K562 (cell line): ENCODE results near the gene ANKS1B. TPM values are rescaled to one million over a fixed set of nuclear protein-coding genes. Genes with fewer than 3 reads are reported as not detected.

Source experiments
- ATAC-seq: fragments of 200-7000 bp; cut with Tn5 transposase; 3 replicates; pipeline ENCODE4 v1.9.1; 2020; ENCODE audit warnings: moderate library complexity
- BruUV-seq: library from RNA; stranded (reverse); fragments of 400-500 nt; replicated peaks from 2 replicates; lab custom pipeline; 2021; lab: Mats Ljungman, UMichigan
- CTCF ChIA-PET: fragments of 300-600 bp; formaldehyde crosslinking; extraction: SDS; loops from one replicate; lab custom pipeline; 2021; ENCODE audit warnings: low intra/inter-chr PET ratio; lab: Yijun Ruan, JAX
- POLR2A ChIA-PET: fragments of 300-600, 350-650 bp; sonication (Branson Sonifier 250); formaldehyde crosslinking; extraction: SDS; loops from one replicate; lab custom pipeline; 2021; ENCODE audit warnings: antibody characterized with exemption, inconsistent platforms; lab: Yijun Ruan, JAX
- DNase-seq, 4 experiments: peaks; one replicate each; pipeline versions ENCODE4 v3.0.0 to v3.0.0-alpha.2; 2011 to 2018; ENCODE audit warnings: low spot score in 3 of 4, mixed read lengths in 3 of 4; ENCODE audit errors: extremely low read depth in 1 of 4
- FAIRE-seq: peaks from 2 replicates; lab custom pipeline; 2011; peaks lifted over from hg19 to GRCh38; lab: Jason Lieb, UNC
- H2AFZ ChIP-seq: 2 replicates; pipeline ENCODE4 v1.6.0; 2011; ENCODE audit warnings: low read depth, low read length, control low read depth, inconsistent platforms
- H3K27ac ChIP-seq: fragments of 200-600 bp; 3 replicates; pipeline ENCODE4 v1.8.0; 2011; ENCODE audit warnings: low read depth, mild to moderate bottlenecking, control low read depth, inconsistent platforms, low read length, moderate library complexity, mixed read lengths; ENCODE audit errors: extremely low read depth
- H3K27me3 ChIP-seq, 2 experiments: fragments of 300-600 bp in 1 of 2; 2 replicates in 1 of 2; 3 replicates in 1 of 2; pipeline versions ENCODE4 v1.6.0 to v1.8.0; 2011; ENCODE audit warnings: inconsistent platforms in 2 of 2, low read length in 2 of 2, mild to moderate bottlenecking in 1 of 2, mixed read lengths in 1 of 2, moderate library complexity in 1 of 2; ENCODE audit not compliant: control insufficient read depth in 2 of 2, insufficient read depth in 2 of 2
- H3K36me3 ChIP-seq: fragments of 300-600 bp; 3 replicates; pipeline ENCODE4 v1.8.0; 2011; ENCODE audit warnings: mild to moderate bottlenecking, low read length, inconsistent platforms; ENCODE audit not compliant: control insufficient read depth, insufficient read depth
- H3K4me1 ChIP-seq, 2 experiments: fragments of 200-600 bp in 1 of 2; replicated peaks in 1 of 2; 2 replicates in 1 of 2; 3 replicates in 1 of 2; pipeline versions ENCODE4 v1.5.1 to v1.8.0; 2011; ENCODE audit warnings: inconsistent platforms in 2 of 2, low read length in 2 of 2, mild to moderate bottlenecking in 1 of 2, mixed read lengths in 1 of 2, moderate library complexity in 1 of 2; ENCODE audit not compliant: control insufficient read depth in 2 of 2, insufficient read depth in 2 of 2
- H3K4me2 ChIP-seq: 2 replicates; pipeline ENCODE4 v1.6.1; 2011; ENCODE audit warnings: low read length, control low read depth, inconsistent platforms, mixed read lengths; ENCODE audit not compliant: insufficient read depth
- H3K4me3 ChIP-seq: fragments of 200-600 bp; sonication (generic), shearing (Covaris generic); 2 replicates; pipeline ENCODE4 v1.5.1; 2016; ENCODE audit warnings: control low read depth, inconsistent platforms
- H3K79me2 ChIP-seq: fragments of 200-600 bp; 3 replicates; pipeline ENCODE4 v1.8.0; 2011; ENCODE audit warnings: low read length, inconsistent platforms; ENCODE audit not compliant: control insufficient read depth, insufficient read depth
- H3K9ac ChIP-seq, 2 experiments: 2 replicates each; pipeline versions ENCODE4 v1.6.0 to v1.6.1; 2011; ENCODE audit warnings: low read depth in 2 of 2, low read length in 2 of 2, control low read depth in 1 of 2, inconsistent platforms in 1 of 2, mild to moderate bottlenecking in 1 of 2, mixed read lengths in 1 of 2; ENCODE audit not compliant: insufficient read depth in 1 of 2
- H3K9me1 ChIP-seq: one replicate; pipeline ENCODE4 v1.6.0; 2011; ENCODE audit warnings: inconsistent platforms, mild to moderate bottlenecking, low read length, moderate library complexity; ENCODE audit not compliant: control insufficient read depth, insufficient read depth
- H3K9me3 ChIP-seq: replicated peaks from 2 replicates; pipeline ENCODE4 v1.5.1; 2011; ENCODE audit warnings: low read depth, low read length, inconsistent platforms; ENCODE audit not compliant: control insufficient read depth, insufficient read depth
- H4K20me1 ChIP-seq: replicated peaks from 2 replicates; pipeline ENCODE4 v1.6.1; 2011; ENCODE audit warnings: low read length, inconsistent platforms, mixed read lengths; ENCODE audit not compliant: control insufficient read depth, insufficient read depth
- NCOA4 ChIP-seq: fragments of 450-650 bp; IDR thresholded peaks from 2 replicates; pipeline ENCODE4 v1.6.1; 2018; ENCODE audit warnings: mild to moderate bottlenecking; ENCODE audit not compliant: partially characterized antibody
- RCOR1 ChIP-seq, 2 experiments: IDR thresholded peaks; 2 replicates each; pipeline ENCODE4 v1.6.1; 2012; ENCODE audit warnings: low read depth in 2 of 2, low read length in 2 of 2, borderline replicate concordance in 1 of 2, improper control_type of control experiment in 1 of 2
- SIX5 ChIP-seq, 2 experiments: IDR thresholded peaks; 2 replicates each; pipeline ENCODE4 v1.6.1; 2011; ENCODE audit warnings: low read length in 2 of 2, borderline replicate concordance in 1 of 2, low read depth in 1 of 2, mild to moderate bottlenecking in 1 of 2, moderate library complexity in 1 of 2; ENCODE audit not compliant: insufficient read depth in 1 of 2
- SMARCA5 ChIP-seq: fragments of 450-650 bp; IDR thresholded peaks from 2 replicates; pipeline ENCODE4 v1.6.1; 2016
- THRAP3 ChIP-seq: fragments of 450-650 bp; IDR thresholded peaks from 2 replicates; pipeline ENCODE4 v1.6.1; 2016; ENCODE audit warnings: mild to moderate bottlenecking, inconsistent platforms, borderline replicate concordance
- ZNF212 ChIP-seq: fragments of 450-650 bp; formaldehyde crosslinking; IDR thresholded peaks from 2 replicates; pipeline ENCODE4 v1.4.0; 2020; ENCODE audit warnings: mild to moderate bottlenecking
- WGBS: fragments of 100-300 bp; shearing (Covaris generic); methylation state at CpG from one replicate; pipeline ENCODE4 v1.1.6; 2016; ENCODE audit warnings: low coverage, mixed read lengths; ENCODE audit not compliant: insufficient coverage; ENCODE audit errors: missing lambda C conversion rate; 5-methylcytosine and 5-hydroxymethylcytosine counted together
- in situ Hi-C: fragments of 300-500 bp; cut with MboI; formaldehyde crosslinking; loops from 4 replicates; pipeline ENCODE4 v1.15.0; 2018; ENCODE audit warnings: inconsistent platforms, mixed read lengths
- intact Hi-C: fragments of 100-400 bp; cut with micrococcal nuclease; formaldehyde crosslinking; loops from 2 replicates; pipeline ENCODE4 v1.14.2; 2022
- polyA plus RNA-seq, 8 experiments: library from polyadenylated mRNA; depleted of rRNA in 4 of 8; stranded (reverse) in 5 of 8; unstranded in 3 of 8; fragments of >200 nt; fragmentation: Nextera tagmentation in 2 of 8; fragmentation: Illumina TruSeq in 1 of 8; extraction: Ambion mirVana in 2 of 8; extraction: Trizol in 1 of 8; gene quantifications; 2 replicates each; pipeline versions ENCODE4 v1.2.1 to v1.2.3, GENCODE V29; 2011 to 2014; ENCODE audit warnings: inconsistent platforms in 1 of 8, missing spikeins in 1 of 8
- total RNA-seq, 7 experiments: library from RNA; depleted of rRNA in 6 of 7; stranded (reverse); fragments of >200 nt in 6 of 7; fragmentation: Illumina TruSeq in 2 of 7; extraction: Trizol in 2 of 7; gene quantifications; 2 replicates each; pipeline versions ENCODE4 v1.2.1 to v1.2.3, GENCODE V29; 2011 to 2021; ENCODE audit warnings: low replicate concordance in 1 of 7
- TF ChIP-seq, protein P1 (sequence below): fragments of 450-650 bp; formaldehyde crosslinking; IDR thresholded peaks from 2 replicates; pipeline ENCODE4 v1.4.0; 2020; ENCODE audit warnings: mild to moderate bottlenecking

Gene ANKS1B
- total and polyA plus RNA-seq, 9 of the 15 experiments (the other 6 are each of a cell fraction or from before 2014, with no cell fraction given): 0.04 to 0.47 (median 0.28) TPM; not detected in 4

DNA sequence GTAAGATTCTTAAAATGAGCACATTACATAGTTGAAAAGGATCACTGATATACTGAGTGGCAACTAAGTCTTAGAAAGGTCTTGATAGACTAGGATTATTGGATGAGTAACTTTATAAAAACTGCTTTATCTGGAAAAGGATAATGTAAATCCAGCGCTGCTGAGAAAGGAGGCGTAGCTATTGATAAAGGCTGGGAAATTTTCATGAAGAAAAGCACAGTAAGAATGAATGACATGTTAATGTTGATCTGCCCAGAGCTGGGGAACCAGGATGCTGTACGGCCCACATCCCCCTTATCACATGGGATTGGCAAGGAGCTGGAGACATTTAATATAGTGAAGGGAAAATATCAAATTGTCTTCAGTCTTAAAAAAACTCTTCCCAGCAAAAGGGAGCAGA lies 1165.7 kb downstream of the ANKS1B start:
- Histone ChIP-seq H3K9me3 (no peaks in the 10 kb centered on the region), H3K9me1 (no peaks in the 10 kb centered on the region), H3K36me3 (no peaks in the 10 kb centered on the region), H3K9ac (no peak overlapping the region), H3K27ac (no peak overlapping the region), H3K4me2 (no peak overlapping the region), H4K20me1 (no peaks in the 10 kb centered on the region), H3K4me3 (no peak overlapping the region), H2AFZ (no peak overlapping the region), H3K27me3 (peaks cover 0 to 5% of the 10 kb centered on the region in 2 experiments; a peak in 2 of 5 replicates), H3K79me2 (no peaks in the 10 kb centered on the region)
- DNase-seq (no peak), ATAC-seq (no peak), FAIRE-seq (no peak)
- ChIA-PET CTCF (no interaction called here), POLR2A (no interaction called here)
- intact Hi-C loops: no loop called here
- 0% methylated on average over 3 of the region's 3 CpGs for WGBS
- in situ Hi-C loops: no loop called here
- no TSS peak for BruUV-seq
- no peak for TF ChIP-seq SIX5 (IDR thresholded peaks at IDR 0.05; ENCODE audit: borderline replicate concordance in 1 of 2, insufficient read depth in 1 of 2, low read depth in 1 of 2, low read length in 2 of 2)
- no peak for TF ChIP-seq RCOR1 (IDR thresholded peaks at IDR 0.05; ENCODE audit: borderline replicate concordance in 1 of 2, low read depth in 2 of 2, low read length in 2 of 2)
- TF ChIP-seq, all 486 proteins: peak for 0
- no peaks in the 10 kb centered on the region for H3K4me1 ChIP-seq

DNA sequence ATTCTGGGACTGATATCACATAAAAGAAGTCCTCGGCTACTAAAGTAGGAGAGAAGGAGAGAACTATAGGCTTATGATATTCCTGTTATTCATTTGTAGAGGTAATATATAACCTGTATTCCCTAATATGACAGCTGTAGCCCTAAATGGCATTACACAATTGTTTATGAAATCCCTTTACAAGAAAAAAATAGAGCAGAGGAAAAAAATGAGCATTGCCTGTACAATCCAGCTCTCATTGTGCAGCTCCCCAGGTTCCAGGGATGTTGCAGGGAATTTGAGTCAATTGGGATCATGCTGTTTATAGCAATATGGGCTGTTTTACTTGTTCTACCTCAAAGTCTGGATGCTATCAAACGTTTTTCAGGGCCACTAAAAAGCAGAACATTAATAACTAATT lies 1166.5 kb downstream of the ANKS1B start:
- intact Hi-C loops: no loop called here
- CTCF ChIA-PET: no interaction called here
- no peak overlapping the region for H3K4me3 ChIP-seq
- no peak overlapping the region for H2AFZ ChIP-seq
- no peak for TF ChIP-seq ZNF212 (CRISPR knock-in tag)
- TF ChIP-seq SMARCA5: no peak
- TF ChIP-seq, protein P1, sequence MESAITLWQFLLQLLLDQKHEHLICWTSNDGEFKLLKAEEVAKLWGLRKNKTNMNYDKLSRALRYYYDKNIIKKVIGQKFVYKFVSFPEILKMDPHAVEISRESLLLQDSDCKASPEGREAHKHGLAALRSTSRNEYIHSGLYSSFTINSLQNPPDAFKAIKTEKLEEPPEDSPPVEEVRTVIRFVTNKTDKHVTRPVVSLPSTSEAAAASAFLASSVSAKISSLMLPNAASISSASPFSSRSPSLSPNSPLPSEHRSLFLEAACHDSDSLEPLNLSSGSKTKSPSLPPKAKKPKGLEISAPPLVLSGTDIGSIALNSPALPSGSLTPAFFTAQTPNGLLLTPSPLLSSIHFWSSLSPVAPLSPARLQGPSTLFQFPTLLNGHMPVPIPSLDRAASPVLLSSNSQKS: no peak
- no peak for TF ChIP-seq THRAP3
- TF ChIP-seq NCOA4: no peak
- H3K36me3 ChIP-seq: no peaks in the 10 kb centered on the region
- no peak overlapping the region for H3K9ac ChIP-seq
- WGBS: 0% methylated on average over 2 of the region's 2 CpGs
- in situ Hi-C loops: no loop called here
- H3K27ac ChIP-seq: no peak overlapping the region
- H3K4me2 ChIP-seq: no peak overlapping the region
- H3K79me2 ChIP-seq: no peaks in the 10 kb centered on the region
- H4K20me1 ChIP-seq: no peaks in the 10 kb centered on the region
- ATAC-seq (no peak), DNase-seq (no peak), FAIRE-seq (no peak)
- H3K4me1 ChIP-seq: no peaks in the 10 kb centered on the region
- POLR2A ChIA-PET: no interaction called here
- H3K9me3 ChIP-seq: no peaks in the 10 kb centered on the region
- no peaks in the 10 kb centered on the region for H3K9me1 ChIP-seq
- BruUV-seq: no TSS peak
- peaks cover 0 to 5% of the 10 kb centered on the region in 2 experiments; a peak in 2 of 5 replicates for H3K27me3 ChIP-seq
